Activated T-cell treated with anti-CD3 and anti-CD28 coated beads, Interleukin-2, amount 50 U/mL, for 1 hour (primary cell): ENCODE data around the gene ANKRD40CL.
"Not testable (repeated sequence)": the region's sequence is repeated elsewhere in the genome, so short reads cannot be mapped to it uniquely, and the experiment has no call there.

Experiments
- DNase-seq: peaks from one replicate; pipeline ENCODE4 v3.0.0-alpha.2; 2020

The ANKRD40CL gene

DNA sequence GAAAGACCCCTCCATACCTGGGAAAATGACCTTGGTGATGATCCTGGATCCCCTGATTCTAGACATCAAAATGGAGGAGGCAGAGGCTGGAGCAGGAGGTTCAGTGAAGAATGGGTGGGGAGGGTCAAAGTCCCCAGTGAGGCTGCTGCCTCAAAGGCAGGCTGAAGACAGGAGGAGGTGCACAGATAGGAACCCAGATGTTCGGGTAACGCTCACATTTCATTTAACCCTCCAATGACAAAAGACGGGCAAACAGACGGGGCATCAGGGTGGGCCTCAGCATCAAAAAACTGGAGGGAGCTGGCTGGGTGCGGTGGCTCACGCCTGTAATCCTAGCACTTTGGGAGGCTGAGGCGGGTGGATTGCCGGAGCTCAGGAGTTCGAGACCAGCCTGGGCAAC, at the start of gene ANKRD40CL:
ANKRD40CL (minus strand) TSS at position 73 of the 400 bp plus-strand sequence. CDS start 605 bp downstream, outside the sequence.
- DNase-seq = no peak

- no peak for DNase-seq
Observed at GRCh38 chr17:50816271-50816670, 49.0 kb upstream of the ANKRD40CL start.

DNA sequence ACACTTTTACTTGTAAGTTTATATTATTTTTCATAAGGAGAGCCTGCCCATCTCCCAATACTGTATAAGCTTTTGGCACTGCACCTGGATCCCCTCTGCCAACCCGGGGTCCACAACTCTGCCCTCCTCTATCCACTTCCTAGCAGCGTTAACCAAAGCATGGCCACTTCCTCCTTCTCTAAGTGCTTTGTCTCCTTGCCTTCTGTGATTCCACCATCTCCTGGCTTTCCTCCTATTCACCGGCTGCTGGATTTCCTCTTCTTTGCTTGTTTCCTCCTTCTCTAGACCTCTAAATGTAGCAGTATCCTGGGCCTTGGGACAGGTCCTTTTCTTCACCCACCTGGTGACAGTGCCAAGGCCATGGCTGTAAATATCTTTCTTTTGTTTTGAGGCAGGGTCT, 48.1 kb upstream of the ANKRD40CL start:
- DNase-seq = no peak

DNA sequence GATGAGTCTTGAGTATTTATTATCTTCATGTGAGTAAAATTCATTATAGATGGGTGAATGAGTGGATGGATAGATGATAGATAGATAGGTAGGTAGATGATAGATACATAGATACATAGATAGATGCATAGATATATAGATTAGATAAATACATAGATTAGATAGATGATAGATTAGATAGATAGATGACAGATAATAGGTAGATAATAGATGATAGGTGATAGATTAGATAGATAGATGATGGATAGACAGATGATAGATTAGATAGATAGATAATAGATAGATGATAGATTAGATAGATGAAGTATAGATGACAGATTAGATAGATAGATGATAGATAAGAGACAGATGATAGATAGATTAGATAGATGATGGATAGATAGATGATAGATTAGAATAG, 46.3 kb upstream of the ANKRD40CL start:
- DNase-seq = no peak

DNA sequence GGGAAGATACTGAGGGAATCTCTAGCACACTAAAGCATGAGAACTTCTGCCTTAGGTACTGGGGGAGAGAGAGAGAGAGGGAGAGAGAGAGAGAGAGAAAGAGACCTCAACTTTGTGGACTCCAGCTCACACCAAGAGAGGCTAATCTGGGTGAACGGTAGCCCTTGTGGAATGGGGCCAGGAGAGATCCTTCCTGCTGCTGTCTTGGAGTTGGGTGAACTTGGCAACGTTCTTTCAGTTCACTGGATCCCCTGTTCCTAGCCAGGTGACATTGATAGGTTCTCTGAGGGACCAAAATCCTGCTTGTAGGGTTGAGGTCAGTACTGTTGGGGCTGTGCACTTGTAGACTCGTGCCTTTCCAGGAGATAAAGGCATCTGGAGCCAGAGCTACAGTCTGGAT, 41.6 kb upstream of the ANKRD40CL start:
- DNase-seq = no peak

- DNase-seq = no peak
Observed at GRCh38 chr17:50808413-50808812, 41.1 kb upstream of the ANKRD40CL start.

- no peak for DNase-seq
Observed at GRCh38 chr17:50807675-50808074, 40.4 kb upstream of the ANKRD40CL start.

DNA sequence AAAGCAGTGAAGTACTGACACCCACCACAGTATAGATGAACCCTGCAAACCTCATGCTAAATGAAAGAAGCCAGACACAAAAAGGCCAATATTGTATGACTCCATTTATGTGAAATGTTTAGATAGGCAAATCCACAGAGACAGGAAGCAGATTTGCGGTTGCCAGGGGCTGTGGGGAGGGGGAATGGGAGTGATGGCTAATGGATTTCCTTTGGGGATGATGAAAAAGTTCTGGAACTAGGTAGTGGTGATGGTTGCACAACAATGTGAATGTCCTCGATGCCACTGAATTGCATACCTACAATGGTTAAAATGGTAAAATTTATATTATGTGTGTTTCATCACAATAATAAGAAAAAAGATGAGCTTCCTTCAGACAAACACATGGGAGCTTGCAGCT, 39.7 kb upstream of the ANKRD40CL start:
- DNase-seq = no peak

DNA sequence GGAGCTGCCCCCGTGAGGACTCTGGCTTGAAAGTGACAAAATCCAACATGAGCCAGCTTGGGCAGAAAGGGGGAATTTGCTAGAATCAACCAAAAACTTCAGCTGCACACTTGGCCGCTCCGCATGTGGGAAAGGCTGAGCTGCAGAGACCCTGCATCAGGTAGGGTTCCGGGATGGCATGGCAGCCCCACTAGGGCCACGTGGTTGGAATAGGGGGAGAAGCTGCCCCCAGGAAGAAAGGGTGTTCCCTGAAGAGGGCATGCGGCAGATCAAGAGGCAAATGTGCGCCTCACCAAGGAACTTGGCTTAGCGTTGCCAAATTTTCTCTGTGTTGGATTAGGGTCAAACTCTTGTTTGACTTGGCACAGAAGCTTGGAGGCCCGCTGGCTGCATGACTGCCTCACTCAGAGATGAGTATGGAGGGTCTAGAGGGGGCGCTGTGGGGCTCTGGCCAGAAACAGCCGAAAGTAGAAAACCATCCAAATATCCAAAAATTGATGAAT, 38.9 kb upstream of the ANKRD40CL start:
- no peak for DNase-seq

DNA sequence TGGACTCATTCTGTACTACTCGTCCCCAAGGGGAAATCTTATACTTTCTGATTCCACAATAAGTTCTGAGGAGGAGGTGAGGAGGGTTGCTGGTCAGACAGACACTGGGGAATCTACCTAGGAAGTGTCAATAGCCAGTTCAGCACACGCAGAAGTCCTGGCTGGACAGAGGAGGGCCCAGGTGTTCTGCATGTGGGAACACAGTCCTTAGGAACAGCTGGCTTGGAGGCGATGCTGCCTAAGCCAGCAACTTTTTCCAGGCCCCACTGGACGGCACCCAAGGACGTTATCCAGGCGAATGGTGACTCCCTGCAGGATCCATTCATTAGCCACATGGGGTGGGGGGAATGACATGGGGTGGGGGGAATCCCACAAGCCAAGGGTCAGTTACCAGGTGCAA, 38.2 kb upstream of the ANKRD40CL start:
- no peak for DNase-seq

DNA sequence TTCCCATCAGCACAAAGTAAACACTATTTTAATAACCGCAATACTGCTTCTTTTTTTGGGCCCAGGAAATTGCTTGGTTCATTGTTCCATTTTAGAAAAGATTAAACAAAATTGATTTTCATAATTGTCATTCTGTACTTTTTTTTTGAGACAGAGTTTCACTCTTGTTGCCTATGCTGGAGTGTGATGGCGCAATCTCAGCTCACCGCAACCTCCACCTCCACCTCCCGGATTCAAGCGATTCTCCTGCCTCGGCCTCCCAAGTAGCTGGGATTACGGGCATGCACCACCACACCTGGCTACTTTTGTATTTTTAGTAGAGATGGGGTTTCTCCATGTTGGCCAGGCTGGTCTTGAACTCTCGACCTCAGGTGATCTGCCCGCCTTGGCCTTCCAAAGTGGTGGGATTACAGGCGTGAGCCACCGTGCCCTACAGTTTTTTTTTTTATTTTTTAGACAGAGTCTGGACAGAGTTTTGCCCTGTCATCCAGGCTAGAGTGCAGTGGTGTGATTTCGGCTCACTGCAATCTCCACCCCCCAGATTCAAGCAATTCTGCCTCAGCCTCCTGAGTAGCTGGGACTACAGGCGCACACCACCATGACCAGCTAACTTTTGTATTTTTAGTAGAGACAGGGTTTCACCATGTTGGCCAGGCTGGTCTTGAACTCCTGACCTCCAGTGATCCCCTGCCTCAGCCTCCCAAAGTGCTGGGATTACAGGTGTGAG, 37.6 kb upstream of the ANKRD40CL start:
- DNase-seq = not testable (repeated sequence)

DNA sequence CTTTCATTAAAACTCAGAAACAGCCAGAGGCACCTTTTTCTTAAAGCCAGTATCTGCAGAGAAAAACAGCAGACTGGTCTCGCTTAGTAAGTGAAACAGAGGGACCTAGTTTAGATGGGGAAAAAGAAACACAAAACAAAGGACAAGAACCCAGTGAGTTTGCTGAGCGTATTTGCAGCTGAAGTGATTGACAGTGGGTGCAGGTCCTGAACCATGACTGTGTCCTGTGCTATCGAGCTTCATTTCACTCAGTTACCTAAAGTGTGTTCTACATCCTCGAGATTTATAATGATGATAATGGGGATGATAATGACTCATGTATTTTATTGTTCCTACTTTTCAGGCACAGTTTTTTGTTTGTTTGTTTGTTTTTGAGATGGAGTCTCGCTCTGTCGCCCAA, 36.4 kb upstream of the ANKRD40CL start:
- DNase-seq = no peak

GRCh38 chr17:50802609-50803571, 35.6 kb upstream of the ANKRD40CL start:
- DNase-seq = no peak

DNA sequence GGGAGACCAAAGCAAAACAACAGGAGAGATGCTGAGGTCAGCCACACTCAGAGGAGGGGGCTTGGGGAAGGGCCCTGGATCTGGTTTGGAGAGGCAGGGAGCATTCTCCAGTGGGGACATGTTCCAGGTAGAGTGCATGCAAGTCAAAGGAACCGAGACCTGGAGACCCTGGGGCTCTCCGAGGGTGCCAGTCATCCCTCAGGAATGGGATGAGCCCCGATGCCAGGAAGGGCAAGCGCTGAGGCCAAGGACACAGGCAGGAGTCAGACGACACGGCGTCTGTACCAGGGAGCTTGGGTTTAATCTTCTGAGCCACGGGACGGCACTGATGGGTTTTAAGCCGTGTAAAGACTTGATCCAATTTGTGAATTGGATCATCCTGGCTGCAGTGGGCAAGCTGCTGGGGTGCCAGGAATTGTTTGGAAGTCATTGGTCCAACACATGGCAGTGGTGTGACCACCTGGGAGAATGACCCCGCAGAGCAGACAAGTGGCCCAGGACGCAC, 32.9 kb upstream of the ANKRD40CL start:
- no peak for DNase-seq

GRCh38 chr17:50799582-50799981, 32.3 kb upstream of the ANKRD40CL start:
- no peak for DNase-seq

- DNase-seq = no peak
Observed at GRCh38 chr17:50798424-50799288, 31.3 kb upstream of the ANKRD40CL start.

- DNase-seq = no peak
Observed at GRCh38 chr17:50797135-50797810, 30.0 kb upstream of the ANKRD40CL start.

- no peak for DNase-seq
Observed at GRCh38 chr17:50794361-50794760, 27.0 kb upstream of the ANKRD40CL start.

DNA sequence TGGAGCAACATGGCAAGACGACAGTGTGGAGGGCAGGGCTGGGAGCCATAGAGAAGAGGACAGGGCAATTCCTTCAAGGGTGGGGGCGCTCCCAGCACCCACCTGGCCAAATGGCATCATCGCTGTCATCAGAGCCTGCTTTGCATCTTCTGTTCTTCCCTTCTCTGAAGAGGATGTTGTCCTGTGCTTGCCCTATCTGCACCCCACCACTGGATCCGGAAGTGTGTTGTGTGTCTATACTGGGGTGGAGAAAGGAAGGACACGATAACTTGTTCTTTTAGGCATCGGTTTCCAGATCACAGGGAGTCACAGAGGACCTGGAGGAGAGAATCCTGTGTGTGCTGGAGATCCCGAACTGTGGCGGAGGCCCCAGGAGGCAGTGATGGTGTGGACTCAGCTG, 25.7 kb upstream of the ANKRD40CL start:
- no peak for DNase-seq

GRCh38 chr17:50792132-50792531, 24.8 kb upstream of the ANKRD40CL start:
- no peak for DNase-seq

DNA sequence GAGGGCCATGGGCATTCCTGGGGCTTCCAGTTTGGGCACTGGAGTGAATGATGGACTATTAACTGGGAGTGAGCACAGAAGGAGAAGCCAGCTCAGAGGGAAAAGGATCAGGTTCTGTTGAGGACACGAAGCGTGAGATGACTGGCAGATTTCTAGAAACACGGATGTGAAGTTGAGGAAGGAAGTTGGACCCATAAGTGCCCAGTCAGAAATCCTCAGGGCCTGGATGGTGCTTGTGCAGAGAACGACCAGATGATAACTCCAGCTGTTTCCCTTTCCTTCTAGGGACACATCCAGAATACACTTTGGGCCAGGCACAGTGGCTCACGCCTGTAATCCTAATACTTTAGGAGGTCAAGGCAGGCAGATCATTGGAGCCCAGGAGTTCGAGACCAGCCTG, 23.3 kb upstream of the ANKRD40CL start:
- no peak for DNase-seq

DNA sequence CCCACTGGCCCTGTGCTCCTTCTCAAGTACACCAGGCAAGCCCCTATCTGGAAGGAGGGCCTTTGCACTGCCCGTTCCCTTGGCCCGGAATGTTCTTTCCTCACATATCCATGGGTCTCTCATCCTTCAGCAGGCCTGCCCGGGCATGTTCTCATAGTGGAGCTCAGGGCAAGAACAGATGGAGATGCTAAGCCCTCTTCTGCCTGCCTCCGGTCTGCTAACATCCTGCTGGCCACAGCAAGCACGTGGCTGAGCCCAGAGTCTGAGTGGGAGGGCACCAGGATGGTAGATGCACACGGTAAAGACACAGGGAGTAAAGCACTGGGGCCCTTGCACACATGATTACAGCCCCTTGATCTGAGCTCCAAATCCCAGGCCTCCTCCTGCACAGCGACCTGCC, 19.8 kb upstream of the ANKRD40CL start:
- DNase-seq = no peak
